ENCODE data around the gene CCR4.
"Not testable (repeated sequence)": the region's sequence is repeated elsewhere in the genome, so short reads cannot be mapped to it uniquely, and the experiment has no call there.

The CCR4 gene

DNA sequence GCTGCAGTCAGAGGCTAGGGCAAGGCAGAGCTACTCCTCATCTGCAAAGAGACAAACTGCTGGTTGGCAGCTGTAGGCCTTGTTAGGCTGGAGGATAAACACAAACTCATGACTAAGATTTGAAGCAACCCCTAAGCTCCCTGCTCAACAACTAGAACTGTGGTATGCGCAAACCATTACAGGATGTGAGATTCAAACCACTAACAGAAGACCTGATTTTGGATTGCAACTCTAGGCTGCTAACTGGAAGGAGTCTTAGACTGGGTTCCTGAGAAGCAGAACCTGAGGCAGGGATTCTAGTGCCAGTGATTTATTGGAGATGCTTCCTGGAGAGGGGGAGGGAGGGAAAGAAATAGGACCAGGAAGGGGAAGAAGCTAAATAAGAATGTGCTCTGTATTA, 22.5 kb downstream of the CCR4 start:
- DNase-seq (ENCODE audit: insufficient read length, low spot score) (no peak), FAIRE-seq (no peak)
- TF ChIP-seq, protein P1, sequence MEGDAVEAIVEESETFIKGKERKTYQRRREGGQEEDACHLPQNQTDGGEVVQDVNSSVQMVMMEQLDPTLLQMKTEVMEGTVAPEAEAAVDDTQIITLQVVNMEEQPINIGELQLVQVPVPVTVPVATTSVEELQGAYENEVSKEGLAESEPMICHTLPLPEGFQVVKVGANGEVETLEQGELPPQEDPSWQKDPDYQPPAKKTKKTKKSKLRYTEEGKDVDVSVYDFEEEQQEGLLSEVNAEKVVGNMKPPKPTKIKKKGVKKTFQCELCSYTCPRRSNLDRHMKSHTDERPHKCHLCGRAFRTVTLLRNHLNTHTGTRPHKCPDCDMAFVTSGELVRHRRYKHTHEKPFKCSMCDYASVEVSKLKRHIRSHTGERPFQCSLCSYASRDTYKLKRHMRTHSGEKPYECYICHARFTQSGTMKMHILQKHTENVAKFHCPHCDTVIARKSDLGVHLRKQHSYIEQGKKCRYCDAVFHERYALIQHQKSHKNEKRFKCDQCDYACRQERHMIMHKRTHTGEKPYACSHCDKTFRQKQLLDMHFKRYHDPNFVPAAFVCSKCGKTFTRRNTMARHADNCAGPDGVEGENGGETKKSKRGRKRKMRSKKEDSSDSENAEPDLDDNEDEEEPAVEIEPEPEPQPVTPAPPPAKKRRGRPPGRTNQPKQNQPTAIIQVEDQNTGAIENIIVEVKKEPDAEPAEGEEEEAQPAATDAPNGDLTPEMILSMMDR (IDR thresholded peaks at IDR 0.05; ENCODE audit: insufficient read depth, missing control alignments) = no peak

DNA sequence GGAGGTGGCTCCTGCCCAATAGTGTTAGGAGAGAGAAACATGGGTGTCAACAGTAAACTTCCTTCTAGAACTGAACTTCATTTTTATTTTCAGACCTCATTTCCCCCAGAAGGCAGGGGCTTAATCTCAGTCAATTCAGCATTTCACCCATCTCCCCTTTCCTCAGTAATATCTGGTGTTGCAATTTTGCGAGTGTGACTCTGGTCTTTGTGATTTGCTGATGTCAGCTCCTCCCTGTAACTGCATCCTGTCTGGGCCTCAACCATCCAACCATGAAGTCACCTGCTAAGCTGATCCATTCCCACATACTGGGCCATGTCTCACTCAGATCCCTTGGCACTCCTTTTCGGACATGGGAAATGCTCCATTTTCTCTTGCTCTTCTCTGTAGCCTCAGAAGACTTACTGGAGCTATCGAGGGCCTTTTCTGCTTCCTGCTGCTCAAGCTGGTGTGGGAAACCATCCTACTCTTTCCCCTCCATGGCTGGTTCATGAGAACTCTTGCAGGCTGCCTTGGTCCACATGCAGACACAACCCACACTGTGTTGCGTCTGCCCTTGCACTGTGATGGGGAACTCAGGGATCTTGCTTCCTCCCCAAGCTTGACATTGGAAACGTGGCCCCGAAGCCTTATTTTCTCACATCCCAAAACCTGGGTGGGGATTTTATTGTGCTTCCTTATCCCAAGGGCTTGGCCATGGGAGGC, 24.6 kb downstream of the CCR4 start:
- FAIRE-seq (no peak), DNase-seq (ENCODE audit: insufficient read length, low spot score) (no peak)
- TF ChIP-seq, protein P1 (IDR thresholded peaks at IDR 0.05; ENCODE audit: insufficient read depth, missing control alignments) = no peak

DNA sequence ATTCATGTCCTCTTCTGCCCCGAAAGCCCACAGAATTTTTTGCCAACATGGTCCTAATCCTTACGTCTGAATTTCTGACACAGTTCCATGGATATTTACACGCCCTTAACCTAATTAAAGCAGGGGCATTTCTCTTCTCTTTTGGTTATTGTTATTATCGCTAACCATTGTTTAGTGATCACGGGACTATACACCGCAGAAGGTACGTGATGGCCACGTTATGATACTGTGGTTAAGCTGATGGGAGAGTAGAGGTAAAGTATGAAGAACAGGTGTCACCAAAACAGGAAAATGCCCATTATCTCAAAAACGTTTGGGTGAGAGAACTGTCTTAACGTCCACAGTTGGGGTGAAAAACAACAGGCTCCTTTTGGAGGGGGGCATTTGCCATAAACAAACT, 26.4 kb downstream of the CCR4 start:
- TF ChIP-seq, protein P1 (IDR thresholded peaks at IDR 0.05; ENCODE audit: insufficient read depth, missing control alignments) = no peak
- DNase-seq (ENCODE audit: insufficient read length, low spot score) (no peak), FAIRE-seq (no peak)

DNA sequence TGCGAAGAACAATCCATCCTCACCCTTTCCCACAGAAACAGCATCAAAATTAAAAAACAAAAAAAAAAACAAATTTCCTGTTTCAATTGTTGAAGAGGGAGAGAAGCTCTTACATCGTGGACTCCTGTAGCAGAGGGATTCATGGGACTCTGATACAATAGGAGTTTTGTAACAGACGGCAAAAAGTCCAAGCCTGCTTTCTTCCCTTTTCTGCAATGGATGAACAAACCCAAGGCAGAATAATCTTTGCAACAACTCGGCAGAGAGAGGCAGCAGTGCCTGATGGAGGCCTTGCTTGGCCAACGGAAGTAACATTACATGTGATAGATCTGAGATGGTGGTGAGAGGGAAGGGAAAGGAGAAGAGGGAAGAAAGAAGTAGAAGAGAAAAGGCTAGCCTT, 26.9 kb downstream of the CCR4 start:
- TF ChIP-seq, protein P1 (IDR thresholded peaks at IDR 0.05; ENCODE audit: insufficient read depth, missing control alignments) = no peak
- DNase-seq (ENCODE audit: insufficient read length, low spot score) (no peak), FAIRE-seq (no peak)

DNA sequence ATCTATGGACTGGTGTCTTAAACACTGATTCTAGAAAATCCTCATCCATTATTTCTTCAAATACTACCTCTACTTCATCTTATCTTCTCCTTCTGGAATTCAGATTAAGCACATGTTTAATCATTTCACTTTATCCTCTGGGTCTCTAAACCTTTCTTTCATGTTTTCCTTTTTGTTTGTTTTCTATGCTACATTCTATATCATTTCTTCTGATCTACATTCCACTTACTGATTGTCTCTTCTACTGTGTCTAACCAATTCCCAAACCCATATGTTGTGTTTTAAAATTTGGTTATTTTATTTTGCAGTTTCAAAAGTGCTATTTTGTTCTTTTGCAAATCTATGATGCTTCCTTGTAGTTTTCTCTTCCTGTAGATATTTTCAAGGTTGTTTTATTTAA, 31.7 kb downstream of the CCR4 start:
- DNase-seq (ENCODE audit: insufficient read length, low spot score) = no peak
- TF ChIP-seq, protein P1 (IDR thresholded peaks at IDR 0.05; ENCODE audit: insufficient read depth, missing control alignments) = no peak
- no peak for FAIRE-seq

DNA sequence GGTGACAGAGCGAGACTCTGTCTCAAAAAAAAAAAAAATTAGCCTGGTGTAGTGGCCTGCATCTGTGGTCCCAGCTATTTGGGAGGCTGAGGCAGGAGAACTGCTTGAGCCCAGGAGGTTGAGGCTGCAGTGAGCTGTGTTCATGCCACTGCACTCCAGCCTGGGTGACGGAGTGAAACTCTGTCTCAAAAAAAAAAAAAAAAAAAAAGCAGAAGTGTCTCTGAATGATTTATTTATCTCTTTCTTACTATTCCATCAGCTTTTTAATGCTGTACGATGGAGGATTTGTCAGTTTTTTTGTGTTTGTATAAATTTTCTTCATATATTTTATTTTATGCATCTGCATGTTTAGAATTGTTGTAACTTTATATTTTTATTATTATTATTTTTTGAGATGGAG, 33.5 kb downstream of the CCR4 start:
- DNase-seq (ENCODE audit: insufficient read length, low spot score); FAIRE-seq: not testable (repeated sequence)

DNA sequence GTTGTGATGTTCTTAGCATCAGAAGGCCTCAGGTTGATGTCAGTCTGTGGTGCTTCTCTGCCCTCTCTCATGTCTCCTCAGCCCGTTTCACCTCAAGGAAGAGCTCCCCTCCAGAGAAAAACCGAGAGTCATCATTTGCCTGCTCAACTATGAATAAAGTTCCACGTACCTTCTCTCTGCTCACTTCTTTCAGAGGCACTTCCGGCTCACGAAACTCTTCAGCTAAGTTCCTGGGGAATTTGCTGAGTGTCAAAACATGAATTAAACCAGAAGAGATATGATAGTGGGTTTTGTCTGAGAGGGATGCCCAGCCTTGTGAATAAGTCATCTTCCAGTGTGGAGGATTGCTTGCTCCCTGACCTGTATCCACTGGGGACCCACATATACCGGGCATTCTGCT, 37.7 kb downstream of the CCR4 start:
- TF ChIP-seq, protein P1 (IDR thresholded peaks at IDR 0.05; ENCODE audit: insufficient read depth, missing control alignments) = no peak
- no peak for FAIRE-seq
- DNase-seq (ENCODE audit: insufficient read length, low spot score) = no peak

DNA sequence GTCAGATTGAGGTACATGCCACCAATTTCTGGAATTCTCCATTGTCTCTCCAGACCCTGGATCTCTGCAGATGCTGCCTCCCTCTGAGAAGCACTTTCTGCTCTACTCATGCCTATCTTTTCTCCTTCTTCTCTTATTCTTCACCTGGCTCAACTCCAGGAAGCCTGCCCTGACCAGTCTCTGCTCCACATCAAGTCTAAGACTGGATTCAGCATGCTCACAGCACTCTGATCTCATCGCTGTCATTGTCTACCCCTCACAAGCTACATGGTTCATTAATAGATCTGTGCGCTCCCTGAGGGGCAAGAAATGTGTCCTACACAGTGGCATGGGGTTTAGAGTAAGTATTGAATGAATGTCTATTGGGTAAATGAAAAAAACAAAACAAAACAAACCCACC, 38.7 kb downstream of the CCR4 start:
- FAIRE-seq (no peak), DNase-seq (ENCODE audit: insufficient read length, low spot score) (no peak)
- TF ChIP-seq, protein P1 (IDR thresholded peaks at IDR 0.05; ENCODE audit: insufficient read depth, missing control alignments) = no peak

Measured in D721Med (cell line).